ENCODE results near the gene DMRT2.

GRCh38 chr9:1057910-1058309 lies 7.8 kb downstream of the DMRT2 start:
- no peak for TF ChIP-seq EZH2 (IDR thresholded peaks at IDR 0.05; ENCODE audit: borderline replicate concordance, insufficient read depth, low read depth, low read length, poor library complexity, severe bottlenecking)
- no peak for TF ChIP-seq CTCF (IDR thresholded peaks at IDR 0.05)
